HepG2 (cell line): Measurements from ENCODE around the gene PPARA. TPM values are rescaled to one million over a fixed set of nuclear protein-coding genes. Genes with fewer than 3 reads are reported as not detected.
A peak's percentile ranks its signal among the peaks of the same experiment; 100 is the strongest.

Source experiments
- AHR ChIP-seq: IDR thresholded peaks from 2 replicates; pipeline ENCODE4 v1.6.1; 2018; ENCODE audit warnings: missing genetic modification reagents, missing compliant biosample characterization
- ERF ChIP-seq: IDR thresholded peaks from 2 replicates; pipeline ENCODE4 v1.6.1; 2018; ENCODE audit warnings: missing biosample characterization, missing genetic modification reagents
- HDAC2 ChIP-seq: sonication (generic); formaldehyde crosslinking; IDR thresholded peaks from 2 replicates; pipeline ENCODE4 v1.4.0; 2020; ENCODE audit warnings: missing genetic modification reagents
- HMG20A ChIP-seq: IDR thresholded peaks from 2 replicates; pipeline ENCODE4 v1.6.1; 2016; ENCODE audit warnings: borderline replicate concordance
- HMG20B ChIP-seq: conservative IDR thresholded peaks from 2 replicates; pipeline ENCODE4 v1.6.1; 2016; ENCODE audit warnings: missing genetic modification reagents, missing compliant biosample characterization
- KDM6A ChIP-seq: IDR thresholded peaks from 2 replicates; pipeline ENCODE4 v1.6.1; 2016; ENCODE audit warnings: low read depth
- MEIS2 ChIP-seq: sonication (generic); formaldehyde crosslinking; IDR thresholded peaks from 2 replicates; pipeline ENCODE4 v1.9.0; 2021; ENCODE audit warnings: mild to moderate bottlenecking, missing genetic modification reagents
- MIXL1 ChIP-seq: IDR thresholded peaks from 2 replicates; pipeline ENCODE4 v1.6.1; 2016
- PHF5A ChIP-seq: IDR thresholded peaks from one replicate; pipeline ENCODE4 v1.6.1; 2018; ENCODE audit warnings: low read depth, missing genetic modification reagents; ENCODE audit not compliant: unreplicated experiment
- POLR2AphosphoS2 ChIP-seq: IDR thresholded peaks from 2 replicates; pipeline ENCODE4 v1.6.1; 2011; ENCODE audit warnings: low read depth, low read length, improper control_type of control experiment
- SKI ChIP-seq: fragments of 450-650 bp; IDR thresholded peaks from one replicate; pipeline ENCODE4 v1.6.1; 2018; ENCODE audit warnings: mild to moderate bottlenecking; ENCODE audit not compliant: partially characterized antibody
- SRSF9 ChIP-seq: fragments of 200-400 bp; formaldehyde crosslinking; IDR thresholded peaks from 2 replicates; pipeline ENCODE4 v1.6.1; 2018; ENCODE audit warnings: borderline replicate concordance, mild to moderate bottlenecking, low read depth, low read length; ENCODE audit not compliant: insufficient read depth, poor library complexity, severe bottlenecking
- ZNF367 ChIP-seq: sonication (generic); formaldehyde crosslinking; IDR thresholded peaks from 2 replicates; pipeline ENCODE4 v1.4.0; 2020; ENCODE audit warnings: missing genetic modification reagents, borderline replicate concordance
- ZNF496 ChIP-seq: sonication (generic); formaldehyde crosslinking; IDR thresholded peaks from 2 replicates; pipeline ENCODE4 v1.8.1; 2023; ENCODE audit warnings: mild to moderate bottlenecking, moderate library complexity, missing genetic modification reagents; ENCODE audit not compliant: insufficient replicate concordance
- ZNF546 ChIP-seq: sonication (generic); formaldehyde crosslinking; conservative IDR thresholded peaks from 2 replicates; pipeline ENCODE4 v1.8.1; 2023; ENCODE audit warnings: mild to moderate bottlenecking, missing genetic modification reagents
- ZNF550 ChIP-seq: sonication (generic); formaldehyde crosslinking; IDR thresholded peaks from 2 replicates; pipeline ENCODE4 v1.4.0; 2020; ENCODE audit warnings: mild to moderate bottlenecking, missing genetic modification reagents, borderline replicate concordance
- ZNF558 ChIP-seq: sonication (generic); formaldehyde crosslinking; IDR thresholded peaks from 2 replicates; pipeline ENCODE4 v1.9.0; 2022; ENCODE audit warnings: mild to moderate bottlenecking, missing genetic modification reagents, borderline replicate concordance
- polyA plus RNA-seq, 8 experiments: library from polyadenylated mRNA; depleted of rRNA in 3 of 8; stranded (reverse) in 7 of 8; unstranded in 1 of 8; fragments of >200 nt; fragmentation: Illumina TruSeq in 4 of 8; extraction: Trizol in 4 of 8; gene quantifications; 2 replicates each; pipeline versions ENCODE4 v1.2.1 to v1.2.3, GENCODE V29; 2011 to 2016; ENCODE audit warnings: low read depth in 4 of 8, missing spikeins in 1 of 8, mixed read lengths in 1 of 8; ENCODE audit not compliant: insufficient read depth in 1 of 8
- total RNA-seq, 5 experiments: library from RNA; depleted of rRNA; stranded (reverse); fragments of >200 nt; fragmentation: Illumina TruSeq; extraction: Trizol; gene quantifications; 2 replicates each; pipeline ENCODE4 v1.2.3, GENCODE V29; 2016; ENCODE audit warnings: low read depth in 1 of 5
- TF ChIP-seq, protein P1 (sequence below): sonication (generic); formaldehyde crosslinking; IDR thresholded peaks from 2 replicates; pipeline ENCODE4 v1.5.0; 2020; ENCODE audit warnings: mild to moderate bottlenecking, missing genetic modification reagents
- TF ChIP-seq, protein P2 (sequence below), 2 experiments: fragments of 450-650 bp in 1 of 2; sonication (generic) in 1 of 2; formaldehyde crosslinking; IDR thresholded peaks; 2 replicates each; pipeline versions ENCODE4 v1.5.0 to v1.8.0; 2020 to 2022; ENCODE audit warnings: mild to moderate bottlenecking in 1 of 2, missing genetic modification reagents in 1 of 2
- TF ChIP-seq, protein P3 (sequence below), 2 experiments: sonication (generic) in 1 of 2; formaldehyde crosslinking in 1 of 2; IDR thresholded peaks; 2 replicates each; pipeline versions ENCODE4 v1.5.1 to v1.6.1; 2011 to 2020; ENCODE audit warnings: borderline replicate concordance in 1 of 2, low read depth in 1 of 2, low read length in 1 of 2, mild to moderate bottlenecking in 1 of 2, missing genetic modification reagents in 1 of 2, moderate library complexity in 1 of 2
- TF ChIP-seq, protein P4 (sequence below): sonication (generic); formaldehyde crosslinking; IDR thresholded peaks from 2 replicates; pipeline ENCODE4 v1.4.0; 2020; ENCODE audit warnings: missing genetic modification reagents

The PPARA gene
- total and polyA plus RNA-seq, 2 of the 13 experiments (the other 11 are each of a cell fraction or from before 2014, with no cell fraction given): 18.2 to 24.7 TPM

DNA sequence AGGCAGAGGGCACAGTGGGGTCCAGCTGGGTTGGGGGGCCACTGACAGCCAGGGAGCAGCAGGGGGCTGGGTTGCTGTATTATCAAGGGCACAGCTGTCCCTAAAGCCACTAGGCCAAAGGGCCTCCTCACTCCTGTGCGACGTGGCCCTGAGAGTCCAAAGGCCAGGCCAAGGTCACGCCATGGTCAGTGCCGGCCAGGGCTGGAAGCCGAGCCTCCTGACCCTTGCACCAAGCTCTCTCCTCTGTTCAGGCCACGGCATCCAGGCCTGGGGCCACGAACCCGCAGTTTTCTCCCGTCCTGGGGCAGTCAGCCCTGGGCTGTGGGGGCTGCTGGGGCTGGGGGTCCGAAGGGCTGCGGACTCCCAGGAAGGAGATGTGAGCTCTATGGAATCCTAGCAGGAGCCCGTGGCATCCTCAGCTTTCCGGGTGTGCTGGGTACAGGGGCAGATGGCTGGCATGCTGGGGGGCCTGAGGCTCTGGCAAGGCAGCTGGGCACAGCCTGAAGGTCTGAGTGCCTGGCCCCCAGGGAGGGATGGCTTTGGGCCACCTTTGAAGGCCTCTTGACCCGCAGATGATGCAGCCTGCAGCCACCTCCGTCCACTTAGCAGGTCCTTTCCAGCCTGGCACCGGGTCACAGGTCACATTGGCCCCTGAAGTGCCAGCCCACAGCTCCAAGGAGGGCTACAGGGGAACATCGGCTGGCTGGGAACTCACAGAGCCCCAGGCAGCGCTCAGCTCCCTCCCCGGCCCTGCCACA lies 17.3 kb upstream of the PPARA start (continued):
- TF ChIP-seq, protein P1, sequence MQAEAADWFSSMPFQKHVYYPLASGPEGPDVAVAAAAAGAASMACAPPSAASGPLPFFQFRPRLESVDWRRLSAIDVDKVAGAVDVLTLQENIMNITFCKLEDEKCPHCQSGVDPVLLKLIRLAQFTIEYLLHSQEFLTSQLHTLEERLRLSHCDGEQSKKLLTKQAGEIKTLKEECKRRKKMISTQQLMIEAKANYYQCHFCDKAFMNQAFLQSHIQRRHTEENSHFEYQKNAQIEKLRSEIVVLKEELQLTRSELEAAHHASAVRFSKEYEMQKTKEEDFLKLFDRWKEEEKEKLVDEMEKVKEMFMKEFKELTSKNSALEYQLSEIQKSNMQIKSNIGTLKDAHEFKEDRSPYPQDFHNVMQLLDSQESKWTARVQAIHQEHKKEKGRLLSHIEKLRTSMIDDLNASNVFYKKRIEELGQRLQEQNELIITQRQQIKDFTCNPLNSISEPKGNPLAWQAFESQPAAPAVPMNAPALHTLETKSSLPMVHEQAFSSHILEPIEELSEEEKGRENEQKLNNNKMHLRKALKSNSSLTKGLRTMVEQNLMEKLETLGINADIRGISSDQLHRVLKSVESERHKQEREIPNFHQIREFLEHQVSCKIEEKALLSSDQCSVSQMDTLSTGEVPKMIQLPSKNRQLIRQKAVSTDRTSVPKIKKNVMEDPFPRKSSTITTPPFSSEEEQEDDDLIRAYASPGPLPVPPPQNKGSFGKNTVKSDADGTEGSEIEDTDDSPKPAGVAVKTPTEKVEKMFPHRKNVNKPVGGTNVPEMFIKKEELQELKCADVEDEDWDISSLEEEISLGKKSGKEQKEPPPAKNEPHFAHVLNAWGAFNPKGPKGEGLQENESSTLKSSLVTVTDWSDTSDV (CRISPR knock-in tag): 0 out of 2 replicates have a peak, but pooled peaks have one; percentile 35
- TF ChIP-seq, protein P2, sequence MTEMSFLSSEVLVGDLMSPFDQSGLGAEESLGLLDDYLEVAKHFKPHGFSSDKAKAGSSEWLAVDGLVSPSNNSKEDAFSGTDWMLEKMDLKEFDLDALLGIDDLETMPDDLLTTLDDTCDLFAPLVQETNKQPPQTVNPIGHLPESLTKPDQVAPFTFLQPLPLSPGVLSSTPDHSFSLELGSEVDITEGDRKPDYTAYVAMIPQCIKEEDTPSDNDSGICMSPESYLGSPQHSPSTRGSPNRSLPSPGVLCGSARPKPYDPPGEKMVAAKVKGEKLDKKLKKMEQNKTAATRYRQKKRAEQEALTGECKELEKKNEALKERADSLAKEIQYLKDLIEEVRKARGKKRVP (CRISPR knock-in tag; IDR thresholded peaks at IDR 0.05): no peak
- TF ChIP-seq POLR2AphosphoS2: no peak
- peak; percentile 94 for TF ChIP-seq HDAC2
- no peak for TF ChIP-seq ZNF496 (CRISPR knock-in tag)
- TF ChIP-seq MIXL1 (CRISPR knock-in tag): no peak
- TF ChIP-seq KDM6A (CRISPR knock-in tag): peak; percentile 44; the same call in 1 of the 2 replicates
- TF ChIP-seq MEIS2 (CRISPR knock-in tag): peak; percentile 81
- TF ChIP-seq ZNF367: no peak
- TF ChIP-seq ZNF550 (CRISPR knock-in tag): no peak; the same call in 1 of the 2 replicates
- TF ChIP-seq ERF (CRISPR knock-in tag): no peak
- TF ChIP-seq HMG20B (CRISPR knock-in tag): no peak
- peak; percentile 98 for TF ChIP-seq SKI
- no peak for TF ChIP-seq ZNF558
- TF ChIP-seq SRSF9: no peak
- TF ChIP-seq, protein P3, sequence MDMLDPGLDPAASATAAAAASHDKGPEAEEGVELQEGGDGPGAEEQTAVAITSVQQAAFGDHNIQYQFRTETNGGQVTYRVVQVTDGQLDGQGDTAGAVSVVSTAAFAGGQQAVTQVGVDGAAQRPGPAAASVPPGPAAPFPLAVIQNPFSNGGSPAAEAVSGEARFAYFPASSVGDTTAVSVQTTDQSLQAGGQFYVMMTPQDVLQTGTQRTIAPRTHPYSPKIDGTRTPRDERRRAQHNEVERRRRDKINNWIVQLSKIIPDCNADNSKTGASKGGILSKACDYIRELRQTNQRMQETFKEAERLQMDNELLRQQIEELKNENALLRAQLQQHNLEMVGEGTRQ (IDR thresholded peaks at IDR 0.05; ENCODE audit: low read depth, low read length): no peak
- TF ChIP-seq, protein P3 (CRISPR knock-in tag; IDR thresholded peaks at IDR 0.05; ENCODE audit: borderline replicate concordance): no peak
- no peak; the same call in 1 of the 2 replicates for TF ChIP-seq ZNF546 (CRISPR knock-in tag)
- no peak for TF ChIP-seq PHF5A
- TF ChIP-seq, protein P4, sequence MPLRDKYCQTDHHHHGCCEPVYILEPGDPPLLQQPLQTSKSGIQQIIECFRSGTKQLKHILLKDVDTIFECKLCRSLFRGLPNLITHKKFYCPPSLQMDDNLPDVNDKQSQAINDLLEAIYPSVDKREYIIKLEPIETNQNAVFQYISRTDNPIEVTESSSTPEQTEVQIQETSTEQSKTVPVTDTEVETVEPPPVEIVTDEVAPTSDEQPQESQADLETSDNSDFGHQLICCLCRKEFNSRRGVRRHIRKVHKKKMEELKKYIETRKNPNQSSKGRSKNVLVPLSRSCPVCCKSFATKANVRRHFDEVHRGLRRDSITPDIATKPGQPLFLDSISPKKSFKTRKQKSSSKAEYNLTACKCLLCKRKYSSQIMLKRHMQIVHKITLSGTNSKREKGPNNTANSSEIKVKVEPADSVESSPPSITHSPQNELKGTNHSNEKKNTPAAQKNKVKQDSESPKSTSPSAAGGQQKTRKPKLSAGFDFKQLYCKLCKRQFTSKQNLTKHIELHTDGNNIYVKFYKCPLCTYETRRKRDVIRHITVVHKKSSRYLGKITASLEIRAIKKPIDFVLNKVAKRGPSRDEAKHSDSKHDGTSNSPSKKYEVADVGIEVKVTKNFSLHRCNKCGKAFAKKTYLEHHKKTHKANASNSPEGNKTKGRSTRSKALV (CRISPR knock-in tag): no peak
- TF ChIP-seq AHR (CRISPR knock-in tag): no peak
- TF ChIP-seq HMG20A (CRISPR knock-in tag): peak; percentile 56; the same call in 1 of the 2 replicates
